Vagina (tissue), 2 donors: ENCODE results near the gene HORMAD2.

Experiments
- POLR2A ChIP-seq, 2 donors: fragments of 450-650 bp; IDR thresholded peaks; one replicate each; pipeline ENCODE4 v1.6.1; 2017; ENCODE audit warnings: antibody characterized with exemption in 2 of 2, mild to moderate bottlenecking in 2 of 2, moderate library complexity in 2 of 2
- POLR2AphosphoS5 ChIP-seq, 2 donors: sonication (generic); formaldehyde crosslinking; IDR thresholded peaks; one replicate each; pipeline ENCODE4 v1.9.0; 2017; ENCODE audit warnings: antibody characterized with exemption in 2 of 2, mild to moderate bottlenecking in 2 of 2, low read depth in 1 of 2; ENCODE audit not compliant: insufficient read depth in 1 of 2
- TF ChIP-seq, protein P1 (sequence below), 3 experiments: fragments of 450-650 bp in 2 of 3; fragments of 200-600 bp in 1 of 3; sonication (generic) in 1 of 3; IDR thresholded peaks; one replicate each; pipeline ENCODE4 v1.5.1; 2017 to 2019; ENCODE audit warnings: antibody characterized with exemption in 3 of 3, mild to moderate bottlenecking in 2 of 3, moderate library complexity in 2 of 3

DNA sequence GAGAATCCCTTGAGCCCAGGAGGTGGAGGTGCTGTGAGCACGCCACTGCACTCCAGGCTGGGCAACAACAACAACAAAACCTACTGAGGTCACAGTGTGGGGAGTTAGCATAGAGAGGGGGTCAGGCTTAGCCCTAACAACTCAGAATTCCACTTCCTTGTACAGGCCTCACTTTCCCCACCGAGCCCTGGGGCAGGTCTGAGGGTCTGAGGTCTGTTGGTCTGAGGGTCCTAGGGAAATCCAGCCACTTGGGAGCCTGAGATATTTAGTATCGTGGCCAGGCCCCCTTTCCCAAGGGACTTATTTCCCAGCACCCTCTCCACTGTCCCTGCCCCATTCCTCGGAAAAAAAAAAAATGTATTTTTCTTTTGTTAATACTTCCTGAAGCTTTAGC is 34.8 kb upstream of the HORMAD2 start:
- TF ChIP-seq, protein P1, sequence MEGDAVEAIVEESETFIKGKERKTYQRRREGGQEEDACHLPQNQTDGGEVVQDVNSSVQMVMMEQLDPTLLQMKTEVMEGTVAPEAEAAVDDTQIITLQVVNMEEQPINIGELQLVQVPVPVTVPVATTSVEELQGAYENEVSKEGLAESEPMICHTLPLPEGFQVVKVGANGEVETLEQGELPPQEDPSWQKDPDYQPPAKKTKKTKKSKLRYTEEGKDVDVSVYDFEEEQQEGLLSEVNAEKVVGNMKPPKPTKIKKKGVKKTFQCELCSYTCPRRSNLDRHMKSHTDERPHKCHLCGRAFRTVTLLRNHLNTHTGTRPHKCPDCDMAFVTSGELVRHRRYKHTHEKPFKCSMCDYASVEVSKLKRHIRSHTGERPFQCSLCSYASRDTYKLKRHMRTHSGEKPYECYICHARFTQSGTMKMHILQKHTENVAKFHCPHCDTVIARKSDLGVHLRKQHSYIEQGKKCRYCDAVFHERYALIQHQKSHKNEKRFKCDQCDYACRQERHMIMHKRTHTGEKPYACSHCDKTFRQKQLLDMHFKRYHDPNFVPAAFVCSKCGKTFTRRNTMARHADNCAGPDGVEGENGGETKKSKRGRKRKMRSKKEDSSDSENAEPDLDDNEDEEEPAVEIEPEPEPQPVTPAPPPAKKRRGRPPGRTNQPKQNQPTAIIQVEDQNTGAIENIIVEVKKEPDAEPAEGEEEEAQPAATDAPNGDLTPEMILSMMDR (IDR thresholded peaks at IDR 0.05) = no peak
- TF ChIP-seq POLR2AphosphoS5 (IDR thresholded peaks at IDR 0.05; ENCODE audit: insufficient read depth in 1 of 2, low read depth in 1 of 2) (no peak), POLR2A (IDR thresholded peaks at IDR 0.05) (no peak)
